HEK293T (cell line): ENCODE results near the gene PRLHR.

ENCODE experiments used
- ARNT ChIP-seq: fragments of 450-650 bp; IDR thresholded peaks from 2 replicates; pipeline ENCODE4 v1.6.1; 2017; ENCODE audit warnings: mild to moderate bottlenecking
- BHLHE40 ChIP-seq: fragments of 450-650 bp; IDR thresholded peaks from 2 replicates; pipeline ENCODE4 v1.6.1; 2016; ENCODE audit warnings: mild to moderate bottlenecking, moderate library complexity, borderline replicate concordance
- CTBP1 ChIP-seq: fragments of 450-650 bp; IDR thresholded peaks from 2 replicates; pipeline ENCODE4 v1.6.1; 2016; ENCODE audit warnings: borderline replicate concordance
- ELF4 ChIP-seq: fragments of 450-650 bp; IDR thresholded peaks from 2 replicates; pipeline ENCODE4 v1.6.1; 2017; ENCODE audit warnings: antibody characterized with exemption
- FOXA1 ChIP-seq: fragments of 450-650 bp; IDR thresholded peaks from 2 replicates; pipeline ENCODE4 v1.6.1; 2016; ENCODE audit warnings: mild to moderate bottlenecking
- FOXK2 ChIP-seq: fragments of 450-650 bp; IDR thresholded peaks from 2 replicates; pipeline ENCODE4 v1.6.1; 2016; ENCODE audit warnings: mild to moderate bottlenecking
- FOXM1 ChIP-seq: fragments of 450-650 bp; IDR thresholded peaks from 2 replicates; pipeline ENCODE4 v1.6.1; 2017; ENCODE audit warnings: mild to moderate bottlenecking, borderline replicate concordance
- L3MBTL2 ChIP-seq: fragments of 450-650 bp; conservative IDR thresholded peaks from 2 replicates; pipeline ENCODE4 v1.6.1; 2016; ENCODE audit warnings: mild to moderate bottlenecking
- LEF1 ChIP-seq: fragments of 450-650 bp; IDR thresholded peaks from 2 replicates; pipeline ENCODE4 v1.6.1; 2017; ENCODE audit warnings: mild to moderate bottlenecking, borderline replicate concordance
- PKNOX1 ChIP-seq: fragments of 450-650 bp; IDR thresholded peaks from 2 replicates; pipeline ENCODE4 v1.6.1; 2016
- SP1 ChIP-seq: fragments of 450-650 bp; IDR thresholded peaks from 2 replicates; pipeline ENCODE4 v1.6.1; 2017
- SUZ12 ChIP-seq: fragments of 450-650 bp; IDR thresholded peaks from 2 replicates; pipeline ENCODE4 v1.6.1; 2016; ENCODE audit warnings: mild to moderate bottlenecking
- TARDBP ChIP-seq: fragments of 450-650 bp; IDR thresholded peaks from 2 replicates; pipeline ENCODE4 v1.6.1; 2016
- ZNF384 ChIP-seq: fragments of 450-650 bp; IDR thresholded peaks from 2 replicates; pipeline ENCODE4 v1.6.1; 2016

GRCh38 chr10:118545381-118545780, 50.1 kb downstream of the PRLHR start:
- no peak for TF ChIP-seq BHLHE40
- no peak for TF ChIP-seq PKNOX1
- no peak for TF ChIP-seq SP1
- no peak for TF ChIP-seq FOXK2
- no peak for TF ChIP-seq FOXA1
- no peak for TF ChIP-seq L3MBTL2
- no peak for TF ChIP-seq FOXM1
- TF ChIP-seq SUZ12, result no peak
- no peak for TF ChIP-seq TARDBP
- no peak for TF ChIP-seq ELF4
- TF ChIP-seq CTBP1, result no peak
- no peak for TF ChIP-seq ARNT
- TF ChIP-seq ZNF384, result no peak
- no peak for TF ChIP-seq LEF1
